ENCODE data around the gene MYLK2. TPM values are rescaled to one million over a fixed set of nuclear protein-coding genes. Genes with fewer than 3 reads are reported as not detected.
A peak's percentile ranks its signal among the peaks of the same experiment; 100 is the strongest.

MYLK2 gene
- total and polyA plus RNA-seq, 3 donors from 2014 or later: 1.2 to 1.6 (median 1.3) TPM

DNA sequence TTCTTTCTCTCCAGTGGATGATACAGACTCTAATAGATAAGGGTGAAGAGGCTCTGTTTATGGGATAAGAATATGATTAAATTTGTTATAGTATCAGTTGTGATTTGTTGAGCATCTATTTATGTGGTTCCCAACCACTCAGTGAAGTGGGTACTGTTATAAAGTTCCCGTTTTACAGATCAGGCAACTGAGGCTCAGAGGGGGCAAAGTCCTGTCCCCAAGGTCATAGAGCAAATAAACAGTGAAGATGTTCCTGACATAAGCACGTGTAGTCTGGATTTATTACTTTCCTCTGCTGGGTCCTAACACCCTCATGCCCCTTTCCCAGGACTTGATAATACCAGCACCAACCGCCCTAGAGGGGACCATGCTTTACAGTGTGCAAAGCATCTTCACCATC lies 47.1 kb downstream of the MYLK2 start:
- H3K4me3 ChIP-seq: no peak overlapping the region
- WGBS, 2 donors: 62 to 67% methylated on average over 3 of the region's 3 CpGs
- H3K4me1 ChIP-seq: peaks cover 30% of the 10 kb centered on the region
- TF ChIP-seq POLR2A (IDR thresholded peaks at IDR 0.05): no peak
- TF ChIP-seq, protein P1, sequence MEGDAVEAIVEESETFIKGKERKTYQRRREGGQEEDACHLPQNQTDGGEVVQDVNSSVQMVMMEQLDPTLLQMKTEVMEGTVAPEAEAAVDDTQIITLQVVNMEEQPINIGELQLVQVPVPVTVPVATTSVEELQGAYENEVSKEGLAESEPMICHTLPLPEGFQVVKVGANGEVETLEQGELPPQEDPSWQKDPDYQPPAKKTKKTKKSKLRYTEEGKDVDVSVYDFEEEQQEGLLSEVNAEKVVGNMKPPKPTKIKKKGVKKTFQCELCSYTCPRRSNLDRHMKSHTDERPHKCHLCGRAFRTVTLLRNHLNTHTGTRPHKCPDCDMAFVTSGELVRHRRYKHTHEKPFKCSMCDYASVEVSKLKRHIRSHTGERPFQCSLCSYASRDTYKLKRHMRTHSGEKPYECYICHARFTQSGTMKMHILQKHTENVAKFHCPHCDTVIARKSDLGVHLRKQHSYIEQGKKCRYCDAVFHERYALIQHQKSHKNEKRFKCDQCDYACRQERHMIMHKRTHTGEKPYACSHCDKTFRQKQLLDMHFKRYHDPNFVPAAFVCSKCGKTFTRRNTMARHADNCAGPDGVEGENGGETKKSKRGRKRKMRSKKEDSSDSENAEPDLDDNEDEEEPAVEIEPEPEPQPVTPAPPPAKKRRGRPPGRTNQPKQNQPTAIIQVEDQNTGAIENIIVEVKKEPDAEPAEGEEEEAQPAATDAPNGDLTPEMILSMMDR (IDR thresholded peaks at IDR 0.05): no peak
- no peak overlapping the region for H3K27ac ChIP-seq
- no peaks in the 10 kb centered on the region for H3K27me3 ChIP-seq
- no peak for DNase-seq
- intact Hi-C loops (cut with DNase I; ENCODE audit: low total_unique reads): loop anchor here (5.0 kb wide), 1 partner anchor 86 kb away; the partner anchor contains the start of gene PDRG1
- no peaks in the 10 kb centered on the region for H3K36me3 ChIP-seq (ENCODE audit: low read depth, missing control alignments)
- H3K9me3 ChIP-seq: no peaks in the 10 kb centered on the region

- peaks cover 30% of the 10 kb centered on the region for H3K4me1 ChIP-seq
- H3K9me3 ChIP-seq: no peaks in the 10 kb centered on the region
- no peak for TF ChIP-seq POLR2A (IDR thresholded peaks at IDR 0.05)
- TF ChIP-seq, protein P1 (IDR thresholded peaks at IDR 0.05): no peak
- peak overlapping the region; percentile 40 to 84 for H3K27ac ChIP-seq
- intact Hi-C loops (cut with DNase I; ENCODE audit: low total_unique reads): loop anchor here (5.0 kb wide), 1 partner anchor 83 kb away; the partner anchor contains the start of gene PDRG1
- DNase-seq: no peak
- no peaks in the 10 kb centered on the region for H3K36me3 ChIP-seq (ENCODE audit: low read depth, missing control alignments)
- H3K27me3 ChIP-seq: no peaks in the 10 kb centered on the region
- 67 to 82% methylated on average over 6 to 11 of the region's 12 CpGs for WGBS, 2 donors
- H3K4me3 ChIP-seq: peak overlapping the region in 1 of 2 donors; percentile 81
These were observed 49.9 kb downstream of the MYLK2 start for GRCh38 chr20:31868853-31869672.

GRCh38 chr20:31869673-31869941 lies 50.5 kb downstream of the MYLK2 start:
- WGBS, 2 donors: 5 to 17% methylated on average over 1 of the region's 1 CpG
- H3K4me3 ChIP-seq: peak overlapping the region; percentile 72 to 81
- intact Hi-C loops (cut with DNase I; ENCODE audit: low total_unique reads): loop anchor here (5.0 kb wide), 1 partner anchor 83 kb away; the partner anchor contains the start of gene PDRG1
- no peak for TF ChIP-seq POLR2A (IDR thresholded peaks at IDR 0.05)
- TF ChIP-seq, protein P1 (IDR thresholded peaks at IDR 0.05): no peak
- H3K4me1 ChIP-seq: peaks cover 26% of the 10 kb centered on the region
- no peaks in the 10 kb centered on the region for H3K9me3 ChIP-seq
- no peaks in the 10 kb centered on the region for H3K27me3 ChIP-seq
- H3K36me3 ChIP-seq (ENCODE audit: low read depth, missing control alignments): no peaks in the 10 kb centered on the region
- DNase-seq: no peak
- peak overlapping the region; percentile 40 to 84 for H3K27ac ChIP-seq

DNA sequence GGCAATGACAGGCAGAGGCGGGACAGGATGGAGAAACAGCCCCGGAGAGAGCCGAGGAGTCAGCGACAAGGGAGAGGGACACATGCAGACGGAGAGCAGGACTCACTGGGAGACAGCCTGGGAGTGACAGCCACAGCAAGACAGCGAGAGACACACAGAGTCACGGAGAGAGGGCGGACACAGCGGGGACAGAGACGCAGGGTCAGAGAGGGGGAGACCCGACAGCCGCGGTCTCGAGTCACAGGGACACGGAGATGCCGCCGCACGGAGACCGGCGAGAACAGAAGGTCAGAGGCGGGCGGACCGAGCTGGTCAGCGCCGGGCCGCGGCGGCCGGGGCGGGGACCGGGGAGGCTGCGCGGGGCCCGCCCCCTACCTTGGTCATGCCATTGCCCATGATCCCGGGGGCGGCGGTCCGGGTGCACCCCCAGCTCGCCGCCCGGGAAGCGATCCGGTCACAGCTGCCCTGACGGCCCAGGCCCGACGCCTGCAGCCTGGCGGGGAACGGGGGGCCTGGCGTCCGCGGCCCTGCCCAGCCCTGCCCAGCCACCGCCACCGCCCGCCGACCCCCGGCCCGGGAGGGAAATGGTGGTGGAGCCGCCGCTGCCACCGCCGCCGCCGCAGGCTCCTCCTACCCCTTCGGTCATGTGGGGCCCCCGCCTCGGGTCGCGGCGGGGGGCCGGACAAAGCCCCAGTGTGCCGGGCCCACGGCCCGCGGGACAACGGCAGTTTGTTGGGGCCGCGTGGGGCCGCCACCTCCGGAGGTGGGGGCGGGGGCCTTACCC lies 51.0 kb downstream of the MYLK2 start, which contains the start of the genes DUSP15 and TTLL9:
TSS of gene DUSP15 (minus strand) at position 586 of the 784 bp plus-strand sequence. CDS start at position 396, 190 bp downstream.
TSS of gene TTLL9 (plus strand) at position 693 of the 784 bp plus-strand sequence. CDS start 493 bp downstream, outside the sequence.
- peak; percentile 72 for DNase-seq
- Histone ChIP-seq H3K4me1 (peaks cover 23% of the 10 kb centered on the region), H3K36me3 (ENCODE audit: low read depth, missing control alignments) (no peaks in the 10 kb centered on the region)

More for the DNA sequence above, 51.0 kb downstream of the MYLK2 start, which contains the start of the genes DUSP15 and TTLL9:
- peak within 1 kb of the TSS; percentile 40 to 84 for H3K27ac ChIP-seq
- intact Hi-C loops (cut with DNase I; ENCODE audit: low total_unique reads): loop anchor here (5.0 kb wide), 1 partner anchor 82 kb away; the partner anchor contains the start of gene PDRG1
- H3K9me3 ChIP-seq: no peaks in the 10 kb centered on the region
- no peaks in the 10 kb centered on the region for H3K27me3 ChIP-seq
- WGBS, 2 donors: 1 to 2% methylated on average over 10 to 46 of the region's 80 CpGs
- TF ChIP-seq, protein P1 (IDR thresholded peaks at IDR 0.05): no peak
- TF ChIP-seq POLR2A (IDR thresholded peaks at IDR 0.05): no peak
- peak within 1 kb of the TSS; percentile 72 to 81 for H3K4me3 ChIP-seq
